Cardiac septum (tissue), 1 donor: ENCODE data around the gene TMEM263. TPM values are rescaled to one million over a fixed set of nuclear protein-coding genes. Genes with fewer than 3 reads are reported as not detected.

Experiments
- DNase-seq: peaks from one replicate; pipeline ENCODE4 v3.0.0-alpha.2; 2020; ENCODE audit warnings: low spot score
- intact Hi-C: fragments of 100-400 bp; cut with DNase I; formaldehyde crosslinking; loops from one replicate; pipeline ENCODE4 v1.14.0; 2022
- total RNA-seq: library from RNA; stranded (reverse); fragmentation: NEBNext Ultra II Directional; extraction: Animal tissue kit (Norgen Biotek cat#: 25700); gene quantifications from one replicate; pipeline ENCODE4 v1.2.1, GENCODE V29; 2021
- donor health status: DM: no; HTN: no; CAD: no.

Gene TMEM263
- total RNA-seq, 1 donor from 2014 or later = 44.8 TPM

GRCh38 chr12:107019546-107019945 lies 63.8 kb downstream of the TMEM263 start:
- intact Hi-C loops = no loop called here

More at GRCh38 chr12:107019546-107019945, 63.8 kb downstream of the TMEM263 start:
- DNase-seq = no peak

Other genes with a start within 250 kb of the TMEM263 start
- gene RIC8B, start 181.2 kb upstream of the TMEM263 start, total RNA-seq = 23.5 TPM
- gene MTERF2, start 31.2 kb downstream of the TMEM263 start, total RNA-seq = 21.6 TPM
- 12.0 TPM for gene CRY1, start 137.6 kb downstream of the TMEM263 start, total RNA-seq